Stimulated activated naive B cell treated with anti-CD40 and anti-IgM and Interleukin-4, amounts not matched to agents 10 μg/mL and 1 μg/mL and 100 μg/mL, for 72 hours (primary cell): ENCODE data around the gene THSD7A.

ENCODE experiments used
- ATAC-seq, 2 donors: fragments of 150-1000 bp; cut with Tn5 transposase; replicated peaks; 2 replicates each; pipeline ENCODE4 v1.10.0; 2021; ENCODE audit warnings: moderate library complexity in 1 of 2
- DNase-seq: peaks from one replicate; pipeline ENCODE4 v3.0.0; 2021
- H3K27ac Mint-ChIP-seq: one replicate; pipeline ENCODE4 v1.8.0; 2022; ENCODE audit warnings: mild to moderate bottlenecking, mixed read lengths
- H3K27me3 Mint-ChIP-seq, 2 donors: one replicate each; pipeline ENCODE4 v1.8.0; 2022; ENCODE audit warnings: mixed read lengths in 2 of 2
- H3K36me3 Mint-ChIP-seq, 2 donors: one replicate each; pipeline ENCODE4 v1.8.0; 2022; ENCODE audit warnings: mixed read lengths in 2 of 2, mild to moderate bottlenecking in 1 of 2
- H3K4me1 Mint-ChIP-seq, 2 donors: one replicate each; pipeline ENCODE4 v1.8.0; 2022; ENCODE audit warnings: mixed read lengths in 2 of 2, mild to moderate bottlenecking in 1 of 2
- H3K4me3 Mint-ChIP-seq, 2 donors: one replicate each; pipeline ENCODE4 v1.8.0; 2022; ENCODE audit warnings: mild to moderate bottlenecking in 2 of 2, mixed read lengths in 2 of 2, moderate library complexity in 1 of 2
- H3K9me3 Mint-ChIP-seq, 2 donors: one replicate each; pipeline ENCODE4 v1.8.0; 2022; ENCODE audit warnings: mixed read lengths in 2 of 2, mild to moderate bottlenecking in 1 of 2

The THSD7A gene

GRCh38 chr7:11830582-11831155, 1.3 kb downstream of the THSD7A start:
- no peak for ATAC-seq
- no peaks in the 10 kb centered on the region for H3K9me3 Mint-ChIP-seq
- peaks cover 2 to 22% of the 10 kb centered on the region in 2 donors for H3K4me1 Mint-ChIP-seq
- H3K27ac Mint-ChIP-seq = no peak overlapping the region
- no peak for DNase-seq
- no peaks in the 10 kb centered on the region for H3K36me3 Mint-ChIP-seq
- H3K4me3 Mint-ChIP-seq = peak overlapping the region; percentile 34 to 81
- H3K27me3 Mint-ChIP-seq = peaks cover 30 to 39% of the 10 kb centered on the region in 2 donors

GRCh38 chr7:11829954-11830353, 2.0 kb downstream of the THSD7A start:
- DNase-seq (no peak), ATAC-seq (no peak)
- Mint-ChIP-seq H3K27ac (no peak overlapping the region), H3K9me3 (no peaks in the 10 kb centered on the region), H3K4me1 (peaks cover 2 to 22% of the 10 kb centered on the region in 2 donors), H3K27me3 (peaks cover 30 to 39% of the 10 kb centered on the region in 2 donors), H3K36me3 (no peaks in the 10 kb centered on the region), H3K4me3 (no peak overlapping the region)

GRCh38 chr7:11819947-11820346, 12.1 kb downstream of the THSD7A start:
- DNase-seq (no peak), ATAC-seq (no peak)
- Mint-ChIP-seq H3K4me3 (no peak overlapping the region), H3K9me3 (peaks cover 0 to 2% of the 10 kb centered on the region in 2 donors), H3K27ac (no peak overlapping the region), H3K27me3 (peaks cover 0 to 9% of the 10 kb centered on the region in 2 donors), H3K4me1 (no peaks in the 10 kb centered on the region), H3K36me3 (no peaks in the 10 kb centered on the region)

GRCh38 chr7:11819271-11819670, 12.7 kb downstream of the THSD7A start:
- H3K9me3 Mint-ChIP-seq = peaks cover 0 to 2% of the 10 kb centered on the region in 2 donors
- H3K27ac Mint-ChIP-seq = no peak overlapping the region
- ATAC-seq (no peak), DNase-seq (no peak)
- H3K36me3 Mint-ChIP-seq = no peaks in the 10 kb centered on the region
- no peak overlapping the region for H3K4me3 Mint-ChIP-seq
- H3K4me1 Mint-ChIP-seq = no peaks in the 10 kb centered on the region
- H3K27me3 Mint-ChIP-seq = peaks cover 0 to 9% of the 10 kb centered on the region in 2 donors

- Mint-ChIP-seq H3K27ac (no peak overlapping the region), H3K36me3 (no peaks in the 10 kb centered on the region), H3K4me3 (no peak overlapping the region), H3K4me1 (no peaks in the 10 kb centered on the region), H3K27me3 (peaks cover 0 to 9% of the 10 kb centered on the region in 2 donors), H3K9me3 (peaks cover 0 to 2% of the 10 kb centered on the region in 2 donors)
- ATAC-seq (no peak), DNase-seq (no peak)
Measured at GRCh38 chr7:11818281-11818680, 13.7 kb downstream of the THSD7A start.

- Mint-ChIP-seq H3K9me3 (peaks cover 0 to 2% of the 10 kb centered on the region in 2 donors), H3K27ac (no peak overlapping the region), H3K4me3 (no peak overlapping the region), H3K27me3 (peaks cover 0 to 9% of the 10 kb centered on the region in 2 donors), H3K36me3 (no peaks in the 10 kb centered on the region), H3K4me1 (no peaks in the 10 kb centered on the region)
- no peak for ATAC-seq
- DNase-seq = no peak
Measured at GRCh38 chr7:11817111-11817740, 14.8 kb downstream of the THSD7A start.

GRCh38 chr7:11811709-11812108, 20.3 kb downstream of the THSD7A start:
- Mint-ChIP-seq H3K27ac (no peak overlapping the region), H3K36me3 (no peaks in the 10 kb centered on the region), H3K27me3 (no peaks in the 10 kb centered on the region), H3K9me3 (no peaks in the 10 kb centered on the region), H3K4me3 (no peak overlapping the region), H3K4me1 (no peaks in the 10 kb centered on the region)
- DNase-seq (no peak), ATAC-seq (no peak)

- Mint-ChIP-seq H3K4me1 (no peaks in the 10 kb centered on the region), H3K36me3 (no peaks in the 10 kb centered on the region), H3K9me3 (no peaks in the 10 kb centered on the region), H3K27me3 (no peaks in the 10 kb centered on the region), H3K27ac (no peak overlapping the region), H3K4me3 (no peak overlapping the region)
- no peak for ATAC-seq
- no peak for DNase-seq
Measured at GRCh38 chr7:11810043-11810625, 21.9 kb downstream of the THSD7A start.

GRCh38 chr7:11807000-11807399, 25.0 kb downstream of the THSD7A start:
- H3K27ac Mint-ChIP-seq = no peak overlapping the region
- ATAC-seq (no peak), DNase-seq (no peak)
- H3K36me3 Mint-ChIP-seq = no peaks in the 10 kb centered on the region
- no peaks in the 10 kb centered on the region for H3K27me3 Mint-ChIP-seq
- no peaks in the 10 kb centered on the region for H3K9me3 Mint-ChIP-seq
- H3K4me1 Mint-ChIP-seq = no peaks in the 10 kb centered on the region
- no peak overlapping the region for H3K4me3 Mint-ChIP-seq

GRCh38 chr7:11804621-11805020, 27.4 kb downstream of the THSD7A start:
- ATAC-seq = no peak
- H3K4me1 Mint-ChIP-seq = no peaks in the 10 kb centered on the region

GRCh38 chr7:11795231-11795630, 36.8 kb downstream of the THSD7A start:
- no peak overlapping the region for H3K27ac Mint-ChIP-seq
- H3K27me3 Mint-ChIP-seq = no peaks in the 10 kb centered on the region
- no peaks in the 10 kb centered on the region for H3K9me3 Mint-ChIP-seq
- no peak for DNase-seq
- H3K4me3 Mint-ChIP-seq = no peak overlapping the region
- no peak for ATAC-seq
- H3K36me3 Mint-ChIP-seq = no peaks in the 10 kb centered on the region
- H3K4me1 Mint-ChIP-seq = no peaks in the 10 kb centered on the region

More at GRCh38 chr7:11804621-11805020, 27.4 kb downstream of the THSD7A start:
- H3K9me3 Mint-ChIP-seq = no peaks in the 10 kb centered on the region
- H3K27ac Mint-ChIP-seq = no peak overlapping the region
- H3K36me3 Mint-ChIP-seq = no peaks in the 10 kb centered on the region
- no peak for DNase-seq
- no peaks in the 10 kb centered on the region for H3K27me3 Mint-ChIP-seq
- no peak overlapping the region for H3K4me3 Mint-ChIP-seq

- ATAC-seq (no peak), DNase-seq (no peak)
- Mint-ChIP-seq H3K4me1 (no peaks in the 10 kb centered on the region), H3K36me3 (no peaks in the 10 kb centered on the region), H3K4me3 (no peak overlapping the region), H3K27ac (no peak overlapping the region), H3K9me3 (no peaks in the 10 kb centered on the region), H3K27me3 (no peaks in the 10 kb centered on the region)
Measured at GRCh38 chr7:11792166-11792565, 39.8 kb downstream of the THSD7A start.

- Mint-ChIP-seq H3K9me3 (no peaks in the 10 kb centered on the region), H3K4me3 (no peak overlapping the region), H3K36me3 (no peaks in the 10 kb centered on the region), H3K27me3 (no peaks in the 10 kb centered on the region), H3K4me1 (no peaks in the 10 kb centered on the region), H3K27ac (no peak overlapping the region)
- ATAC-seq = no peak
- DNase-seq = no peak
Measured at GRCh38 chr7:11788568-11788967, 43.4 kb downstream of the THSD7A start.

GRCh38 chr7:11787534-11787933, 44.5 kb downstream of the THSD7A start:
- Mint-ChIP-seq H3K4me3 (no peak overlapping the region), H3K27ac (no peak overlapping the region), H3K9me3 (no peaks in the 10 kb centered on the region), H3K36me3 (no peaks in the 10 kb centered on the region), H3K4me1 (no peaks in the 10 kb centered on the region), H3K27me3 (no peaks in the 10 kb centered on the region)
- DNase-seq (no peak), ATAC-seq (no peak)

- Mint-ChIP-seq H3K36me3 (no peaks in the 10 kb centered on the region), H3K9me3 (no peaks in the 10 kb centered on the region), H3K27me3 (no peaks in the 10 kb centered on the region), H3K27ac (no peak overlapping the region), H3K4me1 (no peaks in the 10 kb centered on the region), H3K4me3 (no peak overlapping the region)
- DNase-seq (no peak), ATAC-seq (no peak)
Measured at GRCh38 chr7:11786186-11786585, 45.8 kb downstream of the THSD7A start.
